HFF-Myc (cell line): Measurements from ENCODE around the gene BRCA2.

Experiments
- DNase-seq: peaks from one replicate; pipeline ENCODE4 v3.0.0-alpha.2; 2011; ENCODE audit warnings: low read depth; ENCODE audit errors: extremely low read depth
- H3K4me3 ChIP-seq: replicated peaks from 2 replicates; pipeline ENCODE4 v1.5.1; 2011; ENCODE audit warnings: low read depth, mild to moderate bottlenecking, control low read depth, low read length
- CTCF ChIP-seq: IDR thresholded peaks from 2 replicates; pipeline ENCODE4 v1.5.1; 2012; ENCODE audit warnings: mild to moderate bottlenecking, low read depth, low read length, control low read depth; ENCODE audit errors: missing control alignments

The BRCA2 gene

GRCh38 chr13:32278426-32278825 lies 36.9 kb upstream of the BRCA2 start:
- no peak for DNase-seq
- TF ChIP-seq CTCF: no peak

GRCh38 chr13:32281096-32281495 lies 34.2 kb upstream of the BRCA2 start:
- TF ChIP-seq CTCF: no peak
- no peak for DNase-seq
- H3K4me3 ChIP-seq: no peak overlapping the region

More at GRCh38 chr13:32278426-32278825, 36.9 kb upstream of the BRCA2 start:
- no peak overlapping the region for H3K4me3 ChIP-seq

- no peak for DNase-seq
- no peak for TF ChIP-seq CTCF
- H3K4me3 ChIP-seq: no peak overlapping the region
Measured at GRCh38 chr13:32282096-32282711, 33.1 kb upstream of the BRCA2 start.

- no peak for DNase-seq
- H3K4me3 ChIP-seq: no peak overlapping the region
- TF ChIP-seq CTCF: no peak
Measured at GRCh38 chr13:32284927-32285632, 30.2 kb upstream of the BRCA2 start.

- no peak for TF ChIP-seq CTCF
- no peak overlapping the region for H3K4me3 ChIP-seq
- DNase-seq: no peak
Measured at GRCh38 chr13:32285633-32285965, 29.7 kb upstream of the BRCA2 start.

GRCh38 chr13:32297206-32297605 lies 18.1 kb upstream of the BRCA2 start:
- DNase-seq: no peak
- no peak overlapping the region for H3K4me3 ChIP-seq
- no peak for TF ChIP-seq CTCF
